Lower leg skin (tissue), 4 donors: Measurements from ENCODE around the gene ARMH1. TPM values are rescaled to one million over a fixed set of nuclear protein-coding genes. Genes with fewer than 3 reads are reported as not detected.
"Not testable (repeated sequence)": the region's sequence is repeated elsewhere in the genome, so short reads cannot be mapped to it uniquely, and the experiment has no call there.

Experiments used
- DNase-seq, 2 donors: peaks; one replicate each; pipeline ENCODE4 v3.0.0-alpha.2; 2019; ENCODE audit warnings: low spot score in 2 of 2
- H3K4me3 ChIP-seq: fragments of 200-600 bp; sonication (generic); 2 replicates; pipeline ENCODE4 v1.5.1; 2017; ENCODE audit warnings: mild to moderate bottlenecking, low read depth; ENCODE audit not compliant: poor library complexity, severe bottlenecking
- POLR2A ChIP-seq, 2 donors: fragments of 450-650 bp; IDR thresholded peaks; one replicate each; pipeline ENCODE4 v1.6.1; 2016 to 2017; ENCODE audit warnings: antibody characterized with exemption in 2 of 2, mild to moderate bottlenecking in 1 of 2, moderate library complexity in 1 of 2
- WGBS, 2 donors: methylation state at CpG; one replicate each; pipeline ENCODE4 v1.1.5; 2018; 5-methylcytosine and 5-hydroxymethylcytosine counted together
- intact Hi-C: fragments of 100-400 bp; cut with DNase I; formaldehyde crosslinking; loops from one replicate; pipeline ENCODE4 v1.15.0; 2023; ENCODE audit warnings: low total_unique reads
- total RNA-seq, 4 donors: library from RNA; depleted of rRNA; stranded (reverse); fragments of >200 nt; gene quantifications; one replicate each; pipeline ENCODE4 v1.1.0, GENCODE V29; 2016
- TF ChIP-seq, protein P1 (sequence below), 3 donors: fragments of 450-650 bp; IDR thresholded peaks; one replicate each; pipeline ENCODE4 v1.5.1; 2016; ENCODE audit warnings: antibody characterized with exemption in 3 of 3, mild to moderate bottlenecking in 3 of 3, moderate library complexity in 2 of 3

Gene ARMH1
- total RNA-seq, 4 donors from 2014 or later = 2.7 TPM; not detected in 3

DNA sequence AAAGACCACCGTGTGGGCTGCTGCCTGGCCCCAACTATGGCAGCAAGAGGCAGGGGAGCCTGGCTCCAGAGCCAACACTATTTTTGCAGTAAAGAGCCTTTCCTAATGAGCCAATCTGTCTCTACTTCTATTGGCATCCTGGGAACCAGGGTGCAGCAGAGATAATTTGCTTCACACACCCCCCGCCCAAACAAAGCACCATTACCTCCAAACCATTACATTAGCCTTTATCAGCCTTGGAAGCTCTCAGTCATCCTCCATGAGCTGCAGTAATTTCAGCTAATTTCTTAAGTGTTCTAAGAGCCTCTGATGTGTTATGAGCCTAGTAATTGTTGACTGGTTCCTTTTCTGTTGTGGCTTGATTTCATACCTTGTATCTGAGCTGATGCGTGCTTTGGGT, 21.6 kb downstream of the ARMH1 start:
- no peak for DNase-seq
- intact Hi-C loops = no loop called here
- 87 to 94% methylated on average over 3 of the region's 3 CpGs for WGBS, 2 donors
- TF ChIP-seq, protein P1, sequence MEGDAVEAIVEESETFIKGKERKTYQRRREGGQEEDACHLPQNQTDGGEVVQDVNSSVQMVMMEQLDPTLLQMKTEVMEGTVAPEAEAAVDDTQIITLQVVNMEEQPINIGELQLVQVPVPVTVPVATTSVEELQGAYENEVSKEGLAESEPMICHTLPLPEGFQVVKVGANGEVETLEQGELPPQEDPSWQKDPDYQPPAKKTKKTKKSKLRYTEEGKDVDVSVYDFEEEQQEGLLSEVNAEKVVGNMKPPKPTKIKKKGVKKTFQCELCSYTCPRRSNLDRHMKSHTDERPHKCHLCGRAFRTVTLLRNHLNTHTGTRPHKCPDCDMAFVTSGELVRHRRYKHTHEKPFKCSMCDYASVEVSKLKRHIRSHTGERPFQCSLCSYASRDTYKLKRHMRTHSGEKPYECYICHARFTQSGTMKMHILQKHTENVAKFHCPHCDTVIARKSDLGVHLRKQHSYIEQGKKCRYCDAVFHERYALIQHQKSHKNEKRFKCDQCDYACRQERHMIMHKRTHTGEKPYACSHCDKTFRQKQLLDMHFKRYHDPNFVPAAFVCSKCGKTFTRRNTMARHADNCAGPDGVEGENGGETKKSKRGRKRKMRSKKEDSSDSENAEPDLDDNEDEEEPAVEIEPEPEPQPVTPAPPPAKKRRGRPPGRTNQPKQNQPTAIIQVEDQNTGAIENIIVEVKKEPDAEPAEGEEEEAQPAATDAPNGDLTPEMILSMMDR (IDR thresholded peaks at IDR 0.05) = no peak
- TF ChIP-seq POLR2A (IDR thresholded peaks at IDR 0.05) = no peak
- H3K4me3 ChIP-seq = no peak overlapping the region

DNA sequence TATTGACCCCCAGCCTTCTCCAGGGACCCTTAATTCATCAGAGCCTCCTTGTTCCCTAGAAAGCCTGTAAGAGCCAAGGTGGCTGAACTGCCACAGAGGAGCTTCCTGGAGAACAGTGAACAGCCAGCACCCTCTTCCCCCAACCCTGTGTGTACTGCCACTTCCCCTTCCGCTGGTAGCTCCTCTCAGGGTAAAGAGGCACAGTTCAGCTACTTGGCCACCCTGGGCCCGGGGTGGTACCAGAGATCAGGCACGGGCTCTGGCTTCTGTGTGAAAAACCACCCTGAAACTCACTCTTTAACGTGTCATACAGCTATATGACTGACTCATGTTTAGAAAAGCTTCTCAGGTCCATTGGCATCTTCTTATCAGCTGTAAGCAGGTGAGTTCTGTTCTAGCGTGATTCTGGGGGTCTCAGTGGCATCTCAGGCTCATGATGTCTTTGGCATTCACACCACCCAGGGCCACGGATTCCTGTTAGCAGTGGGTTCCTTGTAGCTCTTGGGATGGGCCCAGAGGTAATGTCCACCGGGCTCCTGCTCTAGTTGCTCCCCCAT, 22.4 kb downstream of the ARMH1 start:
- intact Hi-C loops = no loop called here

DNA sequence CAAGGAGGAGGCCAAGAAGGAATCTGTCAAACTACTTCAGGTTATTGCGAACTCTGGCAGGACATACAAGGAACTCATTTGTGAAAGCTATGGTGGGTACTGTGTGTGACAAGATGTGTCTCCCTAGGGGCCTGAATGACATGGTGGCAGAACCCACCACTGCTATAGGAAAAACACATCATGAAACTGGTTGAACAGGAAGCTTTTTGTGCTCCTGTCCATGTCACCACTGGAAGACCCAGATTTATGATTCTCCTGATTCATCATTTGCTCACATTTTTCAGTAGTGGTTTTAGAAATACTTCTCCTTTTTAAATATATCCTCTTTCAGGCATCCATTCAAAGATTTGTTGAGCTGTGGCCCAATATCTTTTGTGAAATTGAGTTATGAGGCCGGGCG, 23.6 kb downstream of the ARMH1 start:
- TF ChIP-seq, protein P1 (IDR thresholded peaks at IDR 0.05) = no peak
- TF ChIP-seq POLR2A (IDR thresholded peaks at IDR 0.05) = no peak
- 92 to 95% methylated on average over 3 of the region's 3 CpGs for WGBS, 2 donors
- no peak overlapping the region for H3K4me3 ChIP-seq
- DNase-seq = no peak
- intact Hi-C loops = no loop called here

More for the DNA sequence above, 22.4 kb downstream of the ARMH1 start:
- no peak overlapping the region for H3K4me3 ChIP-seq
- no peak for DNase-seq
- 64 to 76% methylated on average over 7 of the region's 7 CpGs for WGBS, 2 donors
- TF ChIP-seq POLR2A (IDR thresholded peaks at IDR 0.05) = no peak
- TF ChIP-seq, protein P1 (IDR thresholded peaks at IDR 0.05) = no peak

DNA sequence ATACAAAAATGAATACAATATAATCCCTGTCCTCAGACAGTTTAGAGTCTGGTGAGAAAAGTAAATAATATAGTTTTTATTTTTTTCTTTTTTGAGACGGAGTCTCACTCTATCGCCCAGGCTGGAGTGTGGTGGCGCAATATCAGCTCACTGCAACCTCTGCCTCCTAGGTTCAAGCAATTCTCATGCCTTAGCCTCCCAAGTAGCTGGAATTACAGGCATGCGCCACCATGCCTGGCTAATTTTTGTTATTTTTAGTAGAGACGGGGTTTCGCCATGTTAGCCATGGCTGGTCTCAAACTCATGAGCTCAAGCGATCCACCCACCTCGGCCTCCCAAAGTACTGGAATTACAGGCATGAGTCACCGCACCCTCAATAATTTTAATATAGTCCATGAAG, 24.9 kb downstream of the ARMH1 start:
- DNase-seq, H3K4me3 ChIP-seq, intact Hi-C loops: not testable (repeated sequence)
- WGBS, 2 donors = 85 to 96% methylated on average over 9 of the region's 9 CpGs

DNA sequence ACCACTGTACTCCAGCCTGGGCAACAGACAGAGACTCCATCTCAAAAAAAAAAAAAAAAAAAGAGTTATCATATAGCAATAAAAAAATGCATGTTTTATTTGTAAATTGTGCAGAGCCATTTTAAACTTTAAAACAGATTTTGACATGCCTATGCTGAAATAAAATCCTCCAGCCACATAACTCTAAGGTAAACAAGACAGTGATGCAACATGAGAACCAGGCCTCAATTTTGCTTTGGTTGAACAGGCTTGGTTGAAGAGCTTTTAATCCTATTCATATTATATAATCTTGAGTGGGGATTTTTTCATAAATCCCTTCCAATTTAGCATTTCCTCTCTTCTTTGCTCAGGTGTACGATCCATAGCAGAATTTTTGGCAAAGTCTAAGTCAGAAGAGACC, 26.1 kb downstream of the ARMH1 start:
- no peak overlapping the region for H3K4me3 ChIP-seq
- 82 to 94% methylated on average over 1 of the region's 1 CpG for WGBS, 2 donors
- no peak for DNase-seq
- intact Hi-C loops = no loop called here
- TF ChIP-seq, protein P1 (IDR thresholded peaks at IDR 0.05) = no peak
- no peak for TF ChIP-seq POLR2A (IDR thresholded peaks at IDR 0.05)

DNA sequence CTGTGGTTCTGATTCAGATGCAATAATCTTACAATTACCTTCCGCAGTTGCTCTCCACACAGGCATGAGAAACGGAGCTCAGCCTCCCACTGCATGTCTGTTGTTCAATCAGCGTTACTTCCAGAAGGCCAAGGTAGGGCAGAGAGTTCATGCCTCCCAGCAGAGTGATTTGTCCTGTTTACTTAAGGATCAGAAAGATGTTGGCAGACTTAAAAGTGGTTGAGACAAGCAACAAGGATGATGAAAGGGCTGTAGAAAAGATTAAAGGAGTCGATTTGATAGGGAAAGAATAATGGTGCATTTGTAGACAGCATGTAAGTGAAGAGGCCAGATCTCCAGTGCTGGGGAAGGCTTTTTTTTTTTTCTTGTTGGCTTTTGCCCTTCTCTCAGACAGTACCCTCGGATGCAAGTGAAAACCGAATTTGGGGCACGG, 26.6 kb downstream of the ARMH1 start:
- no peak for TF ChIP-seq POLR2A (IDR thresholded peaks at IDR 0.05)
- TF ChIP-seq, protein P1 (IDR thresholded peaks at IDR 0.05) = no peak
- no peak overlapping the region for H3K4me3 ChIP-seq
- 72 to 80% methylated on average over 7 of the region's 7 CpGs for WGBS, 2 donors
- intact Hi-C loops = no loop called here
- no peak for DNase-seq
